ENCODE results near the gene TCERG1L.

The TCERG1L gene

GRCh38 chr10:131206111-131206995 lies 105.2 kb downstream of the TCERG1L start:
- Histone ChIP-seq H3K9ac (ENCODE audit: low read length in 2 of 2) (no peak overlapping the region), H3K36me3 (ENCODE audit: control insufficient read depth in 2 of 2, insufficient read depth in 2 of 2, low read length in 2 of 2) (no peaks in the 10 kb centered on the region), H3K9me3 (ENCODE audit: control insufficient read depth in 2 of 2, low read length in 2 of 2) (peaks cover 0 to 4% of the 10 kb centered on the region in 2 donors), H3K27ac (ENCODE audit: low read length) (no peak overlapping the region), H3K27me3 (ENCODE audit: control insufficient read depth in 1 of 2, insufficient read depth in 2 of 2, low read length in 2 of 2) (no peaks in the 10 kb centered on the region), H3K4me1 (ENCODE audit: control insufficient read depth, insufficient read depth, low read length) (no peaks in the 10 kb centered on the region), H3K4me3 (ENCODE audit: low read length in 2 of 2) (no peak overlapping the region)

GRCh38 chr10:131205556-131205955 lies 106.0 kb downstream of the TCERG1L start:
- no peak overlapping the region for H3K4me3 ChIP-seq (ENCODE audit: low read length in 2 of 2)
- no peak overlapping the region for H3K27ac ChIP-seq (ENCODE audit: low read length)
- peaks cover 0 to 2% of the 10 kb centered on the region in 2 donors for H3K27me3 ChIP-seq (ENCODE audit: control insufficient read depth in 1 of 2, insufficient read depth in 2 of 2, low read length in 2 of 2)
- H3K36me3 ChIP-seq (ENCODE audit: control insufficient read depth in 2 of 2, insufficient read depth in 2 of 2, low read length in 2 of 2), result no peaks in the 10 kb centered on the region
- H3K4me1 ChIP-seq (ENCODE audit: control insufficient read depth, insufficient read depth, low read length), result no peaks in the 10 kb centered on the region
- peaks cover 0 to 4% of the 10 kb centered on the region in 2 donors for H3K9me3 ChIP-seq (ENCODE audit: control insufficient read depth in 2 of 2, low read length in 2 of 2)
- no peak overlapping the region for H3K9ac ChIP-seq (ENCODE audit: low read length in 2 of 2)

- peaks cover 0 to 3% of the 10 kb centered on the region in 2 donors for H3K27me3 ChIP-seq (ENCODE audit: control insufficient read depth in 1 of 2, insufficient read depth in 2 of 2, low read length in 2 of 2)
- H3K9me3 ChIP-seq (ENCODE audit: control insufficient read depth in 2 of 2, low read length in 2 of 2), result peaks cover 0 to 4% of the 10 kb centered on the region in 2 donors
- no peak overlapping the region for H3K4me3 ChIP-seq (ENCODE audit: low read length in 2 of 2)
- no peak overlapping the region for H3K9ac ChIP-seq (ENCODE audit: low read length in 2 of 2)
- H3K4me1 ChIP-seq (ENCODE audit: control insufficient read depth, insufficient read depth, low read length), result no peaks in the 10 kb centered on the region
- no peaks in the 10 kb centered on the region for H3K36me3 ChIP-seq (ENCODE audit: control insufficient read depth in 2 of 2, insufficient read depth in 2 of 2, low read length in 2 of 2)
- H3K27ac ChIP-seq (ENCODE audit: low read length), result no peak overlapping the region
Observed at GRCh38 chr10:131204406-131205152, 106.9 kb downstream of the TCERG1L start.

- H3K4me1 ChIP-seq (ENCODE audit: control insufficient read depth, insufficient read depth, low read length), result no peaks in the 10 kb centered on the region
Observed at GRCh38 chr10:131203456-131204357, 107.8 kb downstream of the TCERG1L start.

GRCh38 chr10:131202990-131203389 lies 108.5 kb downstream of the TCERG1L start:
- peaks cover 0 to 8% of the 10 kb centered on the region in 2 donors for H3K27me3 ChIP-seq (ENCODE audit: control insufficient read depth in 1 of 2, insufficient read depth in 2 of 2, low read length in 2 of 2)
- H3K4me3 ChIP-seq (ENCODE audit: low read length in 2 of 2), result no peak overlapping the region
- no peak overlapping the region for H3K27ac ChIP-seq (ENCODE audit: low read length)
- H3K9ac ChIP-seq (ENCODE audit: low read length in 2 of 2), result no peak overlapping the region
- H3K36me3 ChIP-seq (ENCODE audit: control insufficient read depth in 2 of 2, insufficient read depth in 2 of 2, low read length in 2 of 2), result no peaks in the 10 kb centered on the region
- peaks cover 0 to 4% of the 10 kb centered on the region in 2 donors for H3K9me3 ChIP-seq (ENCODE audit: control insufficient read depth in 2 of 2, low read length in 2 of 2)
- no peaks in the 10 kb centered on the region for H3K4me1 ChIP-seq (ENCODE audit: control insufficient read depth, insufficient read depth, low read length)

More at GRCh38 chr10:131203456-131204357, 107.8 kb downstream of the TCERG1L start:
- no peak overlapping the region for H3K27ac ChIP-seq (ENCODE audit: low read length)
- no peak overlapping the region for H3K9ac ChIP-seq (ENCODE audit: low read length in 2 of 2)
- H3K36me3 ChIP-seq (ENCODE audit: control insufficient read depth in 2 of 2, insufficient read depth in 2 of 2, low read length in 2 of 2), result no peaks in the 10 kb centered on the region
- peaks cover 0 to 4% of the 10 kb centered on the region in 2 donors for H3K9me3 ChIP-seq (ENCODE audit: control insufficient read depth in 2 of 2, low read length in 2 of 2)
- H3K27me3 ChIP-seq (ENCODE audit: control insufficient read depth in 1 of 2, insufficient read depth in 2 of 2, low read length in 2 of 2), result peaks cover 0 to 5% of the 10 kb centered on the region in 2 donors
- H3K4me3 ChIP-seq (ENCODE audit: low read length in 2 of 2), result no peak overlapping the region

GRCh38 chr10:131201741-131202515 lies 109.6 kb downstream of the TCERG1L start:
- H3K9ac ChIP-seq (ENCODE audit: low read length in 2 of 2), result no peak overlapping the region
- no peaks in the 10 kb centered on the region for H3K36me3 ChIP-seq (ENCODE audit: control insufficient read depth in 2 of 2, insufficient read depth in 2 of 2, low read length in 2 of 2)
- peaks cover 0 to 8% of the 10 kb centered on the region in 2 donors for H3K27me3 ChIP-seq (ENCODE audit: control insufficient read depth in 1 of 2, insufficient read depth in 2 of 2, low read length in 2 of 2)
- H3K4me1 ChIP-seq (ENCODE audit: control insufficient read depth, insufficient read depth, low read length), result no peaks in the 10 kb centered on the region
- H3K27ac ChIP-seq (ENCODE audit: low read length), result no peak overlapping the region
- H3K9me3 ChIP-seq (ENCODE audit: control insufficient read depth in 2 of 2, low read length in 2 of 2), result peaks cover 0 to 4% of the 10 kb centered on the region in 2 donors
- H3K4me3 ChIP-seq (ENCODE audit: low read length in 2 of 2), result no peak overlapping the region

- Histone ChIP-seq H3K9ac (ENCODE audit: low read length in 2 of 2) (no peak overlapping the region), H3K4me3 (ENCODE audit: low read length in 2 of 2) (no peak overlapping the region), H3K9me3 (ENCODE audit: control insufficient read depth in 2 of 2, low read length in 2 of 2) (peaks cover 0 to 4% of the 10 kb centered on the region in 2 donors), H3K4me1 (ENCODE audit: control insufficient read depth, insufficient read depth, low read length) (no peaks in the 10 kb centered on the region), H3K36me3 (ENCODE audit: control insufficient read depth in 2 of 2, insufficient read depth in 2 of 2, low read length in 2 of 2) (no peaks in the 10 kb centered on the region), H3K27ac (ENCODE audit: low read length) (no peak overlapping the region), H3K27me3 (ENCODE audit: control insufficient read depth in 1 of 2, insufficient read depth in 2 of 2, low read length in 2 of 2) (peaks cover 0 to 8% of the 10 kb centered on the region in 2 donors)
Observed at GRCh38 chr10:131200856-131201470, 110.6 kb downstream of the TCERG1L start.

GRCh38 chr10:131199646-131200045 lies 111.9 kb downstream of the TCERG1L start:
- Histone ChIP-seq H3K4me1 (ENCODE audit: control insufficient read depth, insufficient read depth, low read length) (no peaks in the 10 kb centered on the region), H3K9me3 (ENCODE audit: control insufficient read depth in 2 of 2, low read length in 2 of 2) (peaks cover 0 to 4% of the 10 kb centered on the region in 2 donors), H3K27ac (ENCODE audit: low read length) (no peak overlapping the region), H3K4me3 (ENCODE audit: low read length in 2 of 2) (no peak overlapping the region), H3K36me3 (ENCODE audit: control insufficient read depth in 2 of 2, insufficient read depth in 2 of 2, low read length in 2 of 2) (no peaks in the 10 kb centered on the region), H3K27me3 (ENCODE audit: control insufficient read depth in 1 of 2, insufficient read depth in 2 of 2, low read length in 2 of 2) (peaks cover 0 to 8% of the 10 kb centered on the region in 2 donors), H3K9ac (ENCODE audit: low read length in 2 of 2) (no peak overlapping the region)

- H3K9ac ChIP-seq (ENCODE audit: low read length in 2 of 2), result no peak overlapping the region
- H3K4me1 ChIP-seq (ENCODE audit: control insufficient read depth, insufficient read depth, low read length), result no peaks in the 10 kb centered on the region
- H3K36me3 ChIP-seq (ENCODE audit: control insufficient read depth in 2 of 2, insufficient read depth in 2 of 2, low read length in 2 of 2), result no peaks in the 10 kb centered on the region
- H3K27ac ChIP-seq (ENCODE audit: low read length), result no peak overlapping the region
- H3K4me3 ChIP-seq (ENCODE audit: low read length in 2 of 2), result no peak overlapping the region
- peaks cover 0 to 8% of the 10 kb centered on the region in 2 donors for H3K27me3 ChIP-seq (ENCODE audit: control insufficient read depth in 1 of 2, insufficient read depth in 2 of 2, low read length in 2 of 2)
- H3K9me3 ChIP-seq (ENCODE audit: control insufficient read depth in 2 of 2, low read length in 2 of 2), result peaks cover 0 to 7% of the 10 kb centered on the region in 2 donors
Observed at GRCh38 chr10:131198843-131199242, 112.7 kb downstream of the TCERG1L start.

All from stomach smooth muscle (tissue), 2 donors.